H1 (cell line): Measurements from ENCODE around the gene RFX6. TPM values are rescaled to one million over a fixed set of nuclear protein-coding genes. Genes with fewer than 3 reads are reported as not detected.

ENCODE experiments used
- KDM1A ChIP-seq: fragments of 200-600, 300-600 bp; sonication (generic); IDR thresholded peaks from 2 replicates; pipeline ENCODE4 v1.7.1; 2016; ENCODE audit warnings: mild to moderate bottlenecking, low read length, borderline replicate concordance
- POLR2A ChIP-seq, 2 experiments: IDR thresholded peaks; 1 replicate in 1 of 2; 2 replicates in 1 of 2; pipeline ENCODE4 v1.6.1; 2011; ENCODE audit warnings: low read depth in 2 of 2, low read length in 2 of 2, mild to moderate bottlenecking in 2 of 2; ENCODE audit errors: control extremely low read depth in 1 of 2
- SIN3A ChIP-seq, 2 experiments: IDR thresholded peaks in 1 of 2; conservative IDR thresholded peaks in 1 of 2; 2 replicates each; pipeline ENCODE4 v1.6.1; 2011 to 2012; ENCODE audit warnings: low read length in 2 of 2, improper control_type of control experiment in 1 of 2, low read depth in 1 of 2, mild to moderate bottlenecking in 1 of 2
- SP1 ChIP-seq: IDR thresholded peaks from 2 replicates; pipeline ENCODE4 v1.6.1; 2011; ENCODE audit warnings: low read depth, low read length
- polyA plus RNA-seq, 7 experiments: library from polyadenylated mRNA; depleted of rRNA in 3 of 7; stranded (reverse) in 5 of 7; unstranded in 2 of 7; fragments of >200 nt in 5 of 7; fragments of 200-250 nt in 2 of 7; gene quantifications; 1 replicate in 5 of 7; 2 replicates in 1 of 7; 4 replicates in 1 of 7; pipeline versions ENCODE4 v1.2.1 to v1.2.3, GENCODE V29; 2011 to 2013; ENCODE audit warnings: missing spikeins in 2 of 7, mixed read lengths in 2 of 7
- total RNA-seq: library from RNA; stranded (reverse); fragmentation: NEBNext Ultra II Directional; extraction: Animal tissue kit (Norgen Biotek cat#: 25700); gene quantifications from 2 replicates; pipeline ENCODE4 v1.2.1, GENCODE V29; 2021
- TF ChIP-seq, protein P1 (sequence below), 3 experiments: IDR thresholded peaks; 1 replicate in 2 of 3; 2 replicates in 1 of 3; pipeline versions ENCODE4 v1.5.1 to v1.6.1; 2011; ENCODE audit warnings: low read length in 3 of 3, mild to moderate bottlenecking in 3 of 3, inconsistent platforms in 2 of 3, low read depth in 1 of 3, moderate library complexity in 1 of 3; ENCODE audit not compliant: insufficient read depth in 1 of 3; ENCODE audit errors: control extremely low read depth in 1 of 3

RFX6 gene
- total and polyA plus RNA-seq, 2 of the 8 experiments (the other 6 are each of a cell fraction or from before 2014, with no cell fraction given) = not detected

GRCh38 chr6:116925088-116925794 is 48.2 kb downstream of the RFX6 start (continued):
- TF ChIP-seq, protein P1, sequence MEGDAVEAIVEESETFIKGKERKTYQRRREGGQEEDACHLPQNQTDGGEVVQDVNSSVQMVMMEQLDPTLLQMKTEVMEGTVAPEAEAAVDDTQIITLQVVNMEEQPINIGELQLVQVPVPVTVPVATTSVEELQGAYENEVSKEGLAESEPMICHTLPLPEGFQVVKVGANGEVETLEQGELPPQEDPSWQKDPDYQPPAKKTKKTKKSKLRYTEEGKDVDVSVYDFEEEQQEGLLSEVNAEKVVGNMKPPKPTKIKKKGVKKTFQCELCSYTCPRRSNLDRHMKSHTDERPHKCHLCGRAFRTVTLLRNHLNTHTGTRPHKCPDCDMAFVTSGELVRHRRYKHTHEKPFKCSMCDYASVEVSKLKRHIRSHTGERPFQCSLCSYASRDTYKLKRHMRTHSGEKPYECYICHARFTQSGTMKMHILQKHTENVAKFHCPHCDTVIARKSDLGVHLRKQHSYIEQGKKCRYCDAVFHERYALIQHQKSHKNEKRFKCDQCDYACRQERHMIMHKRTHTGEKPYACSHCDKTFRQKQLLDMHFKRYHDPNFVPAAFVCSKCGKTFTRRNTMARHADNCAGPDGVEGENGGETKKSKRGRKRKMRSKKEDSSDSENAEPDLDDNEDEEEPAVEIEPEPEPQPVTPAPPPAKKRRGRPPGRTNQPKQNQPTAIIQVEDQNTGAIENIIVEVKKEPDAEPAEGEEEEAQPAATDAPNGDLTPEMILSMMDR (IDR thresholded peaks at IDR 0.05; ENCODE audit: control extremely low read depth in 1 of 3, insufficient read depth in 1 of 3, low read depth in 1 of 3, low read length in 3 of 3) = no peak
- TF ChIP-seq POLR2A (IDR thresholded peaks at IDR 0.05; ENCODE audit: control extremely low read depth in 1 of 2, low read depth in 2 of 2, low read length in 2 of 2) (no peak), KDM1A (no peak), SIN3A (conservative IDR thresholded peaks at IDR 0.05 in 1 of 2, IDR thresholded peaks at IDR 0.05 in 1 of 2; ENCODE audit: low read depth in 1 of 2, low read length in 2 of 2) (no peak), SP1 (no peak)
